Stomach (tissue), 9 donors: Measurements from ENCODE around the gene ASAP2. TPM values are rescaled to one million over a fixed set of nuclear protein-coding genes. Genes with fewer than 3 reads are reported as not detected.
"Not testable (repeated sequence)": the region's sequence is repeated elsewhere in the genome, so short reads cannot be mapped to it uniquely, and the experiment has no call there.

Experiments used
- DNase-seq, 2 donors: peaks; one replicate each; pipeline versions ENCODE4 v3.0.0 to v3.0.0-alpha.2; 2013 to 2019
- H3K27ac ChIP-seq, 5 donors: fragments of 200-600 bp in 4 of 5; sonication (generic) in 4 of 5; one replicate each; pipeline ENCODE4 v1.5.1; 2013 to 2019; ENCODE audit warnings: mild to moderate bottlenecking in 1 of 5, moderate library complexity in 1 of 5
- H3K27me3 ChIP-seq, 3 donors: fragments of 200-600 bp; sonication (generic); one replicate each; pipeline ENCODE4 v1.5.1; 2017 to 2019; ENCODE audit warnings: mixed run types in 1 of 3
- H3K36me3 ChIP-seq, 4 donors: fragments of 200-600 bp; sonication (generic); 1 replicate in 3 of 4; 2 replicates in 1 of 4; pipeline ENCODE4 v1.5.1; 2016 to 2019
- H3K4me1 ChIP-seq, 4 donors: fragments of 200-600 bp; sonication (generic); one replicate each; pipeline ENCODE4 v1.5.1; 2016 to 2019
- H3K4me3 ChIP-seq, 4 donors: fragments of 200-600 bp; sonication (generic) in 3 of 4; one replicate each; pipeline ENCODE4 v1.5.1; 2016 to 2019; ENCODE audit warnings: mild to moderate bottlenecking in 1 of 4
- H3K9me3 ChIP-seq, 4 donors: fragments of 200-600 bp; sonication (generic); one replicate each; pipeline ENCODE4 v1.5.1; 2016 to 2019
- CTCF ChIP-seq, 7 experiments: fragments of 450-650 bp in 4 of 7; fragments of 200-600 bp in 3 of 7; sonication (generic) in 3 of 7; IDR thresholded peaks; one replicate each; pipeline ENCODE4 v1.5.1; 2016 to 2019; ENCODE audit warnings: antibody characterized with exemption in 7 of 7, control low read depth in 2 of 7, mild to moderate bottlenecking in 1 of 7
- EP300 ChIP-seq: sonication (generic); formaldehyde crosslinking; IDR thresholded peaks from one replicate; pipeline ENCODE4 v1.6.1; 2017; ENCODE audit warnings: antibody characterized with exemption
- POLR2A ChIP-seq, 4 donors: fragments of 450-650 bp; IDR thresholded peaks; one replicate each; pipeline ENCODE4 v1.6.1; 2016; ENCODE audit warnings: antibody characterized with exemption in 4 of 4, control low read depth in 2 of 4, mild to moderate bottlenecking in 1 of 4, moderate library complexity in 1 of 4
- POLR2AphosphoS5 ChIP-seq, 3 donors: sonication (generic); formaldehyde crosslinking; IDR thresholded peaks; one replicate each; pipeline ENCODE4 v1.6.1; 2016; ENCODE audit warnings: antibody characterized with exemption in 3 of 3
- WGBS, 5 donors: extraction: QIAGEN DNeasy Blood & Tissue Kit in 3 of 5; methylation state at CpG; one replicate each; pipeline versions ENCODE4 v1.1.5 to v1.1.7; 2013 to 2018; 5-methylcytosine and 5-hydroxymethylcytosine counted together
- intact Hi-C: fragments of 100-400 bp; cut with DNase I; formaldehyde crosslinking; loops from one replicate; pipeline ENCODE4 v1.15.1; 2023; ENCODE audit warnings: low total_unique reads
- polyA plus RNA-seq, 3 donors: library from polyadenylated mRNA; stranded (reverse); fragments of 200-250 nt; gene quantifications; one replicate each; pipeline ENCODE4 v1.2.3, GENCODE V29; 2013
- total RNA-seq, 5 donors: library from RNA; depleted of rRNA; stranded (reverse); fragments of >200 nt; gene quantifications; one replicate each; pipeline versions ENCODE4 v1.1.0 to v1.2.3, GENCODE V29; 2014 to 2016
- donor health status: healthy with polysubstance abuse.
- donor health status: Bipolar disorder and iron deficiency.
- donor health status: healthy.

The ASAP2 gene
- total and polyA plus RNA-seq, 8 donors: 9.7 to 55.4 (median 33.7) TPM

GRCh38 chr2:9261231-9261883, 54.7 kb downstream of the ASAP2 start:
- Histone ChIP-seq H3K4me3 (no peak overlapping the region), H3K9me3 (no peaks in the 10 kb centered on the region), H3K36me3 (no peaks in the 10 kb centered on the region), H3K4me1 (peaks cover 53 to 87% (median 71%) of the 10 kb centered on the region in 4 donors), H3K27me3 (no peaks in the 10 kb centered on the region), H3K27ac (peak overlapping the region; percentile 19 to 80 (median 65))
- DNase-seq: peak in 1 of 2 donors; percentile 85
- 47 to 55% (median 51%) methylated on average over 5 to 6 of the region's 6 CpGs for WGBS, 5 donors
- intact Hi-C loops: no loop called here
- TF ChIP-seq CTCF (IDR thresholded peaks at IDR 0.05) (no peak), EP300 (no peak), POLR2AphosphoS5 (IDR thresholded peaks at IDR 0.05) (no peak), POLR2A (IDR thresholded peaks at IDR 0.05) (no peak)

- WGBS, 5 donors: 52 to 60% (median 56%) methylated on average over 14 of the region's 14 CpGs
- intact Hi-C loops: no loop called here
- Histone ChIP-seq H3K27ac (peak overlapping the region; percentile 27 to 77 (median 71)), H3K4me1 (peaks cover 47 to 82% (median 59%) of the 10 kb centered on the region in 4 donors), H3K9me3 (no peaks in the 10 kb centered on the region), H3K27me3 (no peaks in the 10 kb centered on the region), H3K4me3 (no peak overlapping the region), H3K36me3 (peaks cover 0 to 4% (median 0%) of the 10 kb centered on the region in 4 donors)
- no peak for DNase-seq
- TF ChIP-seq EP300 (no peak), CTCF (IDR thresholded peaks at IDR 0.05) (no peak)
Observed at GRCh38 chr2:9262671-9263171, 56.1 kb downstream of the ASAP2 start.

DNA sequence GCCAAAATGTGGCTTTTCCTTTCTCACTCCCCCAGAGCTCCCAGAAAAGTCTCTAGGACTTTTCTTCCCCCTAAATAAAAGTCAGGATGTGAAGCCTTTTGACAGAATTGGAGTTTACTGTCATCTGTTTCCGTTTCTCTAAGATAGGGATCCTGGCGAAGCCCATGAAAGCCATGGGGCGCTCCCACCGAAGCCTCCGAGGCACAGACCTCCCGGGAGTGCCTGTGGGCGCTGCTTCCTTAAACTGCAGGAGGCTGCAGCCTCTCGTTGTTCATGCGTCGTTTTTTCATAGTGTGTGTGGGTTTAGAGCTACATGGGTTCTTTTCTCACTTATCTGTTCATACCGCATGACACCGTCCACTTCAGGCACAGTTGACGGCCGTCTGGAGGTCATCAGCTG, 56.8 kb downstream of the ASAP2 start:
- peaks cover 0 to 4% (median 0%) of the 10 kb centered on the region in 4 donors for H3K36me3 ChIP-seq
- no peaks in the 10 kb centered on the region for H3K9me3 ChIP-seq
- WGBS, 5 donors: 47 to 66% (median 52%) methylated on average over 14 of the region's 14 CpGs
- TF ChIP-seq EP300: no peak
- no peak for TF ChIP-seq POLR2AphosphoS5 (IDR thresholded peaks at IDR 0.05)
- no peak for TF ChIP-seq POLR2A (IDR thresholded peaks at IDR 0.05)
- TF ChIP-seq CTCF (IDR thresholded peaks at IDR 0.05): no peak
- intact Hi-C loops: no loop called here
- DNase-seq: no peak
- H3K27me3 ChIP-seq: no peaks in the 10 kb centered on the region
- H3K27ac ChIP-seq: peak overlapping the region in 4 of 5 donors; percentile 43 to 77 (median 72)
- H3K4me3 ChIP-seq: no peak overlapping the region
- peaks cover 46 to 78% (median 56%) of the 10 kb centered on the region in 4 donors for H3K4me1 ChIP-seq

- Histone ChIP-seq H3K9me3 (no peaks in the 10 kb centered on the region), H3K27ac (no peak overlapping the region), H3K4me1 (peaks cover 37 to 73% (median 48%) of the 10 kb centered on the region in 4 donors), H3K4me3 (no peak overlapping the region), H3K27me3 (no peaks in the 10 kb centered on the region), H3K36me3 (peaks cover 0 to 4% (median 0%) of the 10 kb centered on the region in 4 donors)
- 77 to 89% (median 86%) methylated on average over 10 of the region's 10 CpGs for WGBS, 5 donors
- TF ChIP-seq POLR2A (IDR thresholded peaks at IDR 0.05): no peak
- no peak for DNase-seq
- intact Hi-C loops: no loop called here
Observed at GRCh38 chr2:9264301-9264700, 57.7 kb downstream of the ASAP2 start.

- DNase-seq: no peak
- no peak overlapping the region for H3K4me3 ChIP-seq
- no peak overlapping the region for H3K27ac ChIP-seq
- intact Hi-C loops: no loop called here
- 68 to 87% (median 84%) methylated on average over 5 of the region's 5 CpGs for WGBS, 5 donors
- H3K4me1 ChIP-seq: peaks cover 13 to 48% (median 26%) of the 10 kb centered on the region in 4 donors
- peaks cover 0 to 4% (median 0%) of the 10 kb centered on the region in 4 donors for H3K36me3 ChIP-seq
- no peaks in the 10 kb centered on the region for H3K27me3 ChIP-seq
- no peaks in the 10 kb centered on the region for H3K9me3 ChIP-seq
- no peak for TF ChIP-seq POLR2AphosphoS5 (IDR thresholded peaks at IDR 0.05)
- no peak for TF ChIP-seq CTCF (IDR thresholded peaks at IDR 0.05)
- TF ChIP-seq POLR2A (IDR thresholded peaks at IDR 0.05): no peak
Observed at GRCh38 chr2:9266711-9267110, 60.1 kb downstream of the ASAP2 start.

GRCh38 chr2:9267286-9267685, 60.7 kb downstream of the ASAP2 start:
- DNase-seq, intact Hi-C loops, H3K27ac ChIP-seq, H3K9me3 ChIP-seq, H3K27me3 ChIP-seq, H3K36me3 ChIP-seq, H3K4me3 ChIP-seq: not testable (repeated sequence)
- H3K4me1 ChIP-seq: peaks cover 10 to 43% (median 21%) of the 10 kb centered on the region in 4 donors
- WGBS, 5 donors: 96 to 99% (median 98%) methylated on average over 3 of the region's 3 CpGs
